Measurements from ENCODE around the gene EPHA4. TPM values are rescaled to one million over a fixed set of nuclear protein-coding genes. Genes with fewer than 3 reads are reported as not detected.

Gene EPHA4
- total RNA-seq, 1 experiment from 2014 or later = 3.3 TPM

- ChIA-PET POLR2A (ENCODE audit: unreplicated experiment) (interaction anchor here (0.7 kb wide), 1 partner anchor 71 kb away, joined by 5 read pairs; no protein-coding TSS in a partner anchor), CTCF (interaction anchor here (0.6 kb wide), 1 partner anchor 74 kb away, joined by 3 read pairs; no protein-coding TSS in a partner anchor)
- no peaks in the 10 kb centered on the region for H3K79me2 ChIP-seq (ENCODE audit: low read length)
- H2AFZ ChIP-seq (ENCODE audit: low read length) = no peak overlapping the region
- peaks cover 3% of the 10 kb centered on the region for H3F3A ChIP-seq (ENCODE audit: low read length, unreplicated experiment)
- no peaks in the 10 kb centered on the region for H4K20me1 ChIP-seq (ENCODE audit: low read length)
- no peaks in the 10 kb centered on the region for H3K27me3 ChIP-seq (ENCODE audit: low read length)
- H3K9ac ChIP-seq (ENCODE audit: low read length) = peak overlapping the region; percentile 55
- H3K4me3 ChIP-seq (ENCODE audit: low read length) = peak overlapping the region; percentile 53; the same call in 1 of the 2 replicates
- no peaks in the 10 kb centered on the region for H3K9me3 ChIP-seq (ENCODE audit: low read length)
- peak overlapping the region; percentile 78 for H3K4me2 ChIP-seq (ENCODE audit: low read length)
- no TSS peak for BruUV-seq (replicated peaks)
- peaks cover 38% of the 10 kb centered on the region for H3K4me1 ChIP-seq (ENCODE audit: insufficient read depth, low read length)
- intact Hi-C loops (cut with micrococcal nuclease) = loop anchor here (1.0 to 5.0 kb wide), 3 partner anchors 13 to 70 kb away; partner anchors contain the start of gene EPHA4
- peak overlapping the region; percentile 93 for H3K27ac ChIP-seq (ENCODE audit: low read length)
- DNase-seq = peak; percentile 91
- peak; percentile 88 for ATAC-seq
- no peaks in the 10 kb centered on the region for H3K9me2 ChIP-seq (replicated peaks; ENCODE audit: low read length)
- no peak for TF ChIP-seq EZH2 (IDR thresholded peaks at IDR 0.05; ENCODE audit: low read length, unreplicated experiment)
- no peak for TF ChIP-seq EZH2phosphoT487 (IDR thresholded peaks at IDR 0.05; ENCODE audit: borderline replicate concordance, low read length)
- H3K36me3 ChIP-seq (ENCODE audit: low read depth, low read length) = no peaks in the 10 kb centered on the region
Observed at GRCh38 chr2:221517696-221518151, 54.4 kb downstream of the EPHA4 start.

DNA sequence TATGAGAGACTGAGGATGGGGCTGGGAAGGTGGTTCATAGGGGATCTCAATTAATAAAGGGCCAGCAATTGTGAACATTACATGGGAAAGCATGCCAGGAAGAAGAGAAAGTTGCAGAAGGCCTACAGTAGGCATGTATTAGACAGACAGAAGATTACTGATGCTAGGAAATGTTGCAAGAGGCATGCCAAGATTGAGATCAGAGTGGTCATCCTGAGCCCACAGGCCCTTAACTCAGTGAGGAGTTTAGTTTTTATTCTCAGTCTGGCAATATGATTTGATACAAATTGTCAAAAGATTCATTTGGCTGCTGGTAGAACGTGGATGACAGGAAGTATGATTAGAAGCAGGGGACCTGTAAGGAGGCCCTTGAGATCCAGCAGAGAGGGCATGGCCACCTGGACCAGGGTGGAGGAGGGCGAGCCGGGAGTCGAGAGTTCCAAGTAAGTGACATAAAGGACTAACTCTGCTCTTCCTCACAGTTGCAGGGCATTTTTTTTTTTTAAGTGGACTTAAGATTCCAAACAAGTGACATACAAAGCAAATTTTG, 54.9 kb downstream of the EPHA4 start:
- Histone ChIP-seq H3K4me1 (ENCODE audit: insufficient read depth, low read length) (peaks cover 38% of the 10 kb centered on the region), H3K9me2 (replicated peaks; ENCODE audit: low read length) (no peaks in the 10 kb centered on the region), H4K20me1 (ENCODE audit: low read length) (no peaks in the 10 kb centered on the region), H3K4me3 (ENCODE audit: low read length) (no peak overlapping the region), H3K4me2 (ENCODE audit: low read length) (peak overlapping the region; percentile 6), H3K79me2 (ENCODE audit: low read length) (no peaks in the 10 kb centered on the region), H3K27ac (ENCODE audit: low read length) (peak overlapping the region; percentile 93), H3F3A (ENCODE audit: low read length, unreplicated experiment) (peaks cover 3% of the 10 kb centered on the region), H3K9me3 (ENCODE audit: low read length) (no peaks in the 10 kb centered on the region), H2AFZ (ENCODE audit: low read length) (no peak overlapping the region), H3K9ac (ENCODE audit: low read length) (no peak overlapping the region), H3K27me3 (ENCODE audit: low read length) (no peaks in the 10 kb centered on the region), H3K36me3 (ENCODE audit: low read depth, low read length) (no peaks in the 10 kb centered on the region)
- CTCF ChIA-PET = no interaction called here
- POLR2A ChIA-PET (ENCODE audit: unreplicated experiment) = interaction anchor here (0.7 kb wide), 1 partner anchor 70 kb away, joined by 5 read pairs; no protein-coding TSS in a partner anchor
- DNase-seq = no peak
- no TSS peak for BruUV-seq (replicated peaks)
- intact Hi-C loops (cut with micrococcal nuclease) = loop anchor here (5.0 kb wide), 2 partner anchors 55 to 70 kb away; partner anchors contain the start of gene EPHA4
- TF ChIP-seq EZH2 (IDR thresholded peaks at IDR 0.05; ENCODE audit: low read length, unreplicated experiment) (no peak), EZH2phosphoT487 (IDR thresholded peaks at IDR 0.05; ENCODE audit: borderline replicate concordance, low read length) (no peak)
- no peak for ATAC-seq

GRCh38 chr2:221515864-221516263, 56.2 kb downstream of the EPHA4 start:
- Histone ChIP-seq H3K9me2 (replicated peaks; ENCODE audit: low read length) (no peaks in the 10 kb centered on the region), H3K27me3 (ENCODE audit: low read length) (no peaks in the 10 kb centered on the region), H3K4me3 (ENCODE audit: low read length) (no peak overlapping the region), H2AFZ (ENCODE audit: low read length) (no peak overlapping the region), H3K4me2 (ENCODE audit: low read length) (no peak overlapping the region), H3K27ac (ENCODE audit: low read length) (no peak overlapping the region), H3F3A (ENCODE audit: low read length, unreplicated experiment) (peaks cover 3% of the 10 kb centered on the region), H4K20me1 (ENCODE audit: low read length) (no peaks in the 10 kb centered on the region), H3K9ac (ENCODE audit: low read length) (no peak overlapping the region), H3K79me2 (ENCODE audit: low read length) (no peaks in the 10 kb centered on the region), H3K36me3 (ENCODE audit: low read depth, low read length) (no peaks in the 10 kb centered on the region), H3K9me3 (ENCODE audit: low read length) (no peaks in the 10 kb centered on the region), H3K4me1 (ENCODE audit: insufficient read depth, low read length) (peaks cover 38% of the 10 kb centered on the region)
- intact Hi-C loops (cut with micrococcal nuclease) = loop anchor here (5.0 kb wide), 2 partner anchors 56 to 69 kb away; partner anchors contain the start of gene EPHA4
- no peak for ATAC-seq
- CTCF ChIA-PET = no interaction called here
- POLR2A ChIA-PET (ENCODE audit: unreplicated experiment) = interaction anchor here (0.6 kb wide), 1 partner anchor 48 kb away, joined by 17 read pairs; no protein-coding TSS in a partner anchor
- TF ChIP-seq, protein P1, sequence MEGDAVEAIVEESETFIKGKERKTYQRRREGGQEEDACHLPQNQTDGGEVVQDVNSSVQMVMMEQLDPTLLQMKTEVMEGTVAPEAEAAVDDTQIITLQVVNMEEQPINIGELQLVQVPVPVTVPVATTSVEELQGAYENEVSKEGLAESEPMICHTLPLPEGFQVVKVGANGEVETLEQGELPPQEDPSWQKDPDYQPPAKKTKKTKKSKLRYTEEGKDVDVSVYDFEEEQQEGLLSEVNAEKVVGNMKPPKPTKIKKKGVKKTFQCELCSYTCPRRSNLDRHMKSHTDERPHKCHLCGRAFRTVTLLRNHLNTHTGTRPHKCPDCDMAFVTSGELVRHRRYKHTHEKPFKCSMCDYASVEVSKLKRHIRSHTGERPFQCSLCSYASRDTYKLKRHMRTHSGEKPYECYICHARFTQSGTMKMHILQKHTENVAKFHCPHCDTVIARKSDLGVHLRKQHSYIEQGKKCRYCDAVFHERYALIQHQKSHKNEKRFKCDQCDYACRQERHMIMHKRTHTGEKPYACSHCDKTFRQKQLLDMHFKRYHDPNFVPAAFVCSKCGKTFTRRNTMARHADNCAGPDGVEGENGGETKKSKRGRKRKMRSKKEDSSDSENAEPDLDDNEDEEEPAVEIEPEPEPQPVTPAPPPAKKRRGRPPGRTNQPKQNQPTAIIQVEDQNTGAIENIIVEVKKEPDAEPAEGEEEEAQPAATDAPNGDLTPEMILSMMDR (conservative IDR thresholded peaks at IDR 0.05; ENCODE audit: low read depth, low read length) = no peak
- no peak for TF ChIP-seq EZH2 (IDR thresholded peaks at IDR 0.05; ENCODE audit: low read length, unreplicated experiment)
- no peak for TF ChIP-seq EZH2phosphoT487 (IDR thresholded peaks at IDR 0.05; ENCODE audit: borderline replicate concordance, low read length)
- no TSS peak for BruUV-seq (replicated peaks)
- no peak for DNase-seq
